Coronary artery (tissue), 2 donors: Measurements from ENCODE around the gene ZFR.

Experiments
- DNase-seq: peaks from one replicate; pipeline ENCODE4 v3.0.0-alpha.2; 2017; ENCODE audit warnings: low spot score
- H3K27ac ChIP-seq, 2 donors: fragments of 200-600 bp; sonication (generic); one replicate each; pipeline ENCODE4 v1.5.1; 2016 to 2019
- H3K4me3 ChIP-seq: fragments of 200-600 bp; sonication (generic); 2 replicates; pipeline ENCODE4 v1.5.1; 2016; ENCODE audit warnings: mild to moderate bottlenecking, moderate library complexity
- TF ChIP-seq, protein P1 (sequence below): fragments of 200-600 bp; sonication (generic); IDR thresholded peaks from one replicate; pipeline ENCODE4 v1.5.1; 2019; ENCODE audit warnings: antibody characterized with exemption

The ZFR gene

DNA sequence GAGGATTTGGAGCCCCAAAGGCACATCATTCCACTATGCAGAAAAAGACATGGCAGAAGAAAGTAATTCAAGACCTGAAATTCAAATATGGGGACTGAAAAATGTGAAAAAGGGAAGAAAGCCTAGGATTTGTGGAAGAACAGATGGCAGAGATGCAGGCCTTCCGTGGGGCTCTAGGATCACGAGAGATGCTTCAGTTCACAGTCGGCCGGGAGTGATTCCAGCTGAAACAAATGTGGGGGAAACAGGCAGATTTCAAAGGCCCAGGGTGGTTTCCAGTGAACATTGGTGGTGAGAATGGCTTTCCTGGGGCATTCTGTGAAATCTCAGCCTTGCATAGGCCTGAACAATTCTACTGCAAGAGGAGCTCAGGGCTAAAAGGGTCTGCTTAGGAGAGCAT is 34.6 kb upstream of the ZFR start:
- TF ChIP-seq, protein P1, sequence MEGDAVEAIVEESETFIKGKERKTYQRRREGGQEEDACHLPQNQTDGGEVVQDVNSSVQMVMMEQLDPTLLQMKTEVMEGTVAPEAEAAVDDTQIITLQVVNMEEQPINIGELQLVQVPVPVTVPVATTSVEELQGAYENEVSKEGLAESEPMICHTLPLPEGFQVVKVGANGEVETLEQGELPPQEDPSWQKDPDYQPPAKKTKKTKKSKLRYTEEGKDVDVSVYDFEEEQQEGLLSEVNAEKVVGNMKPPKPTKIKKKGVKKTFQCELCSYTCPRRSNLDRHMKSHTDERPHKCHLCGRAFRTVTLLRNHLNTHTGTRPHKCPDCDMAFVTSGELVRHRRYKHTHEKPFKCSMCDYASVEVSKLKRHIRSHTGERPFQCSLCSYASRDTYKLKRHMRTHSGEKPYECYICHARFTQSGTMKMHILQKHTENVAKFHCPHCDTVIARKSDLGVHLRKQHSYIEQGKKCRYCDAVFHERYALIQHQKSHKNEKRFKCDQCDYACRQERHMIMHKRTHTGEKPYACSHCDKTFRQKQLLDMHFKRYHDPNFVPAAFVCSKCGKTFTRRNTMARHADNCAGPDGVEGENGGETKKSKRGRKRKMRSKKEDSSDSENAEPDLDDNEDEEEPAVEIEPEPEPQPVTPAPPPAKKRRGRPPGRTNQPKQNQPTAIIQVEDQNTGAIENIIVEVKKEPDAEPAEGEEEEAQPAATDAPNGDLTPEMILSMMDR = no peak
- no peak overlapping the region for H3K27ac ChIP-seq
- H3K4me3 ChIP-seq = no peak overlapping the region
- no peak for DNase-seq

- no peak overlapping the region for H3K27ac ChIP-seq
- no peak for DNase-seq
- TF ChIP-seq, protein P1 = no peak
Measured at GRCh38 chr5:32476891-32477290, 32.4 kb upstream of the ZFR start.

GRCh38 chr5:32475334-32476097 is 31.0 kb upstream of the ZFR start:
- TF ChIP-seq, protein P1 = no peak
- Histone ChIP-seq H3K4me3 (no peak overlapping the region), H3K27ac (no peak overlapping the region)
- no peak for DNase-seq

More at GRCh38 chr5:32476891-32477290, 32.4 kb upstream of the ZFR start:
- H3K4me3 ChIP-seq = no peak overlapping the region

DNA sequence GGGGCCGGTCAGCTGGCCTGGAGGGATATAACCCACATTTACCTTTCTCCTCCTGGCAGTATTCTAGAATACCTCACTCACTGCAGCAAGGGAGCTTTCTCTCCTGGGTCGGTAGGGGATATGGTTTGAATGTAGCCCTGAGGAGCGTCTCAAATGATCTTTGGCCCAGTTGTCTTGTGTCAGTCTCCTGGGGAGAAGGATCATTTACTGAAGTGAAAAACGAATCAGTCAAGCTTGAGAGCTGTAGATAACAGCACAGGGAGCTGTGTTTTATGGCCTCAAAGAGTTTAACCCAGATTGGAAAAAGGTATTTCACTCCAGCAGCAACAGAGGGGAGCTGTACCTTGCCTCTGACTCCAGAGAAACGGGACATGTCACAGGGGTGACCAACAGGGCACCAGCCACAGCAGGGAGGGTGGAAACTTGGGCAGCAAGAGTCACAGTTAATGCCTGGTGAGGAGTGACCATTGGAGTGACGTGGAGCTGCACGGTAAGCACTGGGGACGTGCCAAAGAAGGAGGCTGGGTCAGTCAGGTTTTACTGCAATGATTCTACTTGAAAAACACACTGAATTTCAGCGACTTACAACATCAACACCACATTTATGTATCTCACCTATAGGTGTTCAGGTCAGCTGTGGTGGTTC is 29.8 kb upstream of the ZFR start:
- DNase-seq = no peak
- TF ChIP-seq, protein P1 = no peak
- H3K4me3 ChIP-seq = no peak overlapping the region
- no peak overlapping the region for H3K27ac ChIP-seq

DNA sequence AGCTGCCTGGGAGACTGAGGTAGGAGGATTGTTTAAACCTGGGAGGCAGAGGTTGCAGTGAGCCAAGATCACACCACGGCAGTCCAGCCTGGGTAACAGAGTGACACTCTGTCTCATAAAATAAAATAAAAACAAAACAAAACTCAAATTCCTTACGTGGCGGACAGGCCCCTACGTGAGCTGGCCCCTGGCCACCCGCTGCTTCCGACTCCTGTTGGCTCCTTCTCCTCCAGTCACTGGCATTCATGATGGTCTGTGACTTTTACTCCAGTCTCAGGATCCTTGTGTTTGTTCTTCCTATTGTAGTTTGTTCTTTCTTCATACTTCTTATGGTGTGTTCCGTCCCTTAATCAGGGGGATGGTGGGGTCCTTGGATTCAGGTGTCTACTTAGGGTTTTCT is 28.5 kb upstream of the ZFR start:
- no peak for DNase-seq
- TF ChIP-seq, protein P1 = no peak
- no peak overlapping the region for H3K4me3 ChIP-seq
- H3K27ac ChIP-seq = no peak overlapping the region

GRCh38 chr5:32471784-32472183 is 27.2 kb upstream of the ZFR start:
- TF ChIP-seq, protein P1 = no peak
- no peak overlapping the region for H3K27ac ChIP-seq
- no peak for DNase-seq
- H3K4me3 ChIP-seq = no peak overlapping the region

GRCh38 chr5:32465076-32465475 is 20.5 kb upstream of the ZFR start:
- DNase-seq = no peak
- Histone ChIP-seq H3K27ac (no peak overlapping the region), H3K4me3 (no peak overlapping the region)
- TF ChIP-seq, protein P1 = no peak
